NCI-H2081 (cell line): Measurements from ENCODE around the gene MMP24.
"Not testable (repeated sequence)": the region's sequence is repeated elsewhere in the genome, so short reads cannot be mapped to it uniquely, and the experiment has no call there.

Experiments
- DNase-seq, 2 experiments: peaks; one replicate each; lab custom pipeline; 2025; lab: John Stamatoyannopoulos, UW

MMP24 gene

GRCh38 chr20:35311409-35311808, 84.9 kb downstream of the MMP24 start:
- DNase-seq = peak; percentile 21 to 22

- DNase-seq = peak; percentile 44 to 66
These were observed 85.3 kb downstream of the MMP24 start for GRCh38 chr20:35311822-35312221.

- peak; percentile 26 to 51 for DNase-seq
These were observed 85.8 kb downstream of the MMP24 start for GRCh38 chr20:35312318-35312717.

- no peak for DNase-seq
These were observed 88.5 kb downstream of the MMP24 start for GRCh38 chr20:35314816-35315631.

GRCh38 chr20:35315632-35316020, 89.1 kb downstream of the MMP24 start:
- DNase-seq = not testable (repeated sequence)

- no peak for DNase-seq
These were observed 89.6 kb downstream of the MMP24 start for GRCh38 chr20:35316086-35316485.

GRCh38 chr20:35317416-35318210, 91.1 kb downstream of the MMP24 start:
- DNase-seq = no peak

GRCh38 chr20:35318502-35319157, 92.1 kb downstream of the MMP24 start:
- peak in 1 of 2 experiments; percentile 15 for DNase-seq

- DNase-seq = peak in 1 of 2 experiments; percentile 55
These were observed 92.8 kb downstream of the MMP24 start for GRCh38 chr20:35319192-35319870.

- no peak for DNase-seq
These were observed 93.3 kb downstream of the MMP24 start for GRCh38 chr20:35319871-35320197.

- no peak for DNase-seq
These were observed 94.1 kb downstream of the MMP24 start for GRCh38 chr20:35320396-35321126.

GRCh38 chr20:35325401-35325800, 98.9 kb downstream of the MMP24 start:
- DNase-seq = no peak

- DNase-seq = no peak
These were observed 99.7 kb downstream of the MMP24 start for GRCh38 chr20:35326021-35326739.
